Mammary epithelial cell (primary cell): ENCODE results near the gene HYAL2.

Experiments used
- EZH2 ChIP-seq: IDR thresholded peaks from 2 replicates; pipeline ENCODE4 v1.6.1; 2012; ENCODE audit warnings: low read length, inconsistent platforms, borderline replicate concordance
- TF ChIP-seq, protein P1 (sequence below), 2 donors: IDR thresholded peaks in 1 of 2; conservative IDR thresholded peaks in 1 of 2; 2 replicates each; pipeline ENCODE4 v1.5.1; 2011 to 2012; ENCODE audit warnings: inconsistent platforms in 2 of 2, low read length in 2 of 2, mild to moderate bottlenecking in 2 of 2, control low read depth in 1 of 2, low read depth in 1 of 2; ENCODE audit not compliant: insufficient read depth in 1 of 2; ENCODE audit errors: extremely low read depth in 1 of 2

DNA sequence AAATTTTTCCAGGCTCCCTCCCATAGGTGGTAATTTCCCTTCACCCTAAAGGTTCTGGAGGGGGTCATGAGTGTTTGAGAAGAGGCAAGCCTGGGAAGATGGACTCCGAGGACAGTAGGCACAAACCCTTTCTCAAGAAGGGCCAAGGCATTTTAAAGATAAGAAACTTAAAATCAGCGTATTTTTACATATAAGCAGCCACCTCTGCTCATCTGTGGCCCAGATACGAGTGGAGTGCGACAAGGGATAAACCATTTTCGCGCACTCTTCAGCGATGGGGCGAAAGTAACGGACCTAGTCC is 17.6 kb upstream of the HYAL2 start:
- TF ChIP-seq, protein P1, sequence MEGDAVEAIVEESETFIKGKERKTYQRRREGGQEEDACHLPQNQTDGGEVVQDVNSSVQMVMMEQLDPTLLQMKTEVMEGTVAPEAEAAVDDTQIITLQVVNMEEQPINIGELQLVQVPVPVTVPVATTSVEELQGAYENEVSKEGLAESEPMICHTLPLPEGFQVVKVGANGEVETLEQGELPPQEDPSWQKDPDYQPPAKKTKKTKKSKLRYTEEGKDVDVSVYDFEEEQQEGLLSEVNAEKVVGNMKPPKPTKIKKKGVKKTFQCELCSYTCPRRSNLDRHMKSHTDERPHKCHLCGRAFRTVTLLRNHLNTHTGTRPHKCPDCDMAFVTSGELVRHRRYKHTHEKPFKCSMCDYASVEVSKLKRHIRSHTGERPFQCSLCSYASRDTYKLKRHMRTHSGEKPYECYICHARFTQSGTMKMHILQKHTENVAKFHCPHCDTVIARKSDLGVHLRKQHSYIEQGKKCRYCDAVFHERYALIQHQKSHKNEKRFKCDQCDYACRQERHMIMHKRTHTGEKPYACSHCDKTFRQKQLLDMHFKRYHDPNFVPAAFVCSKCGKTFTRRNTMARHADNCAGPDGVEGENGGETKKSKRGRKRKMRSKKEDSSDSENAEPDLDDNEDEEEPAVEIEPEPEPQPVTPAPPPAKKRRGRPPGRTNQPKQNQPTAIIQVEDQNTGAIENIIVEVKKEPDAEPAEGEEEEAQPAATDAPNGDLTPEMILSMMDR (conservative IDR thresholded peaks at IDR 0.05 in 1 of 2, IDR thresholded peaks at IDR 0.05 in 1 of 2; ENCODE audit: extremely low read depth in 1 of 2, insufficient read depth in 1 of 2, low read depth in 1 of 2, low read length in 2 of 2) = no peak
- TF ChIP-seq EZH2 = no peak
